B cell (primary cell): ENCODE results near the gene SLCO4C1. TPM values are rescaled to one million over a fixed set of nuclear protein-coding genes. Genes with fewer than 3 reads are reported as not detected.

Experiments
- ATAC-seq: fragments of 200-7000 bp; cut with Tn5 transposase; one replicate; pipeline ENCODE4 v1.10.0; 2021; ENCODE audit warnings: low read depth, mild to moderate bottlenecking, moderate number of reproducible peaks, moderate library complexity
- CTCF ChIA-PET: fragments of 350-600 bp; sonication (Branson Sonifier 250); formaldehyde crosslinking; loops from one replicate; lab custom pipeline; 2021; ENCODE audit warnings: antibody characterized with exemption, inconsistent platforms; lab: Charles Lee
- POLR2A ChIA-PET: fragments of 350-600 bp; sonication (Branson Sonifier 250); formaldehyde crosslinking; loops from one replicate; lab custom pipeline; 2021; ENCODE audit warnings: antibody characterized with exemption; lab: Charles Lee
- DNase-seq: peaks from one replicate; pipeline ENCODE4 v3.0.0; 2013
- H2AFZ ChIP-seq: 2 replicates; pipeline ENCODE4 v1.6.1; 2012; ENCODE audit warnings: mild to moderate bottlenecking, low read depth, low read length; ENCODE audit not compliant: insufficient read depth, poor library complexity, severe bottlenecking
- H3K27ac ChIP-seq, 2 donors: 1 replicate in 1 of 2; 2 replicates in 1 of 2; pipeline ENCODE4 v1.5.1; 2012 to 2013; ENCODE audit warnings: low read length in 2 of 2, mild to moderate bottlenecking in 2 of 2, moderate library complexity in 1 of 2
- H3K27me3 ChIP-seq, 4 experiments: fragments of 200-600 bp in 1 of 4; sonication (generic) in 1 of 4; replicated peaks in 1 of 4; 1 replicate in 2 of 4; 2 replicates in 2 of 4; pipeline versions ENCODE4 v1.6.1 to v1.7.0; 2013 to 2016; ENCODE audit warnings: low read length in 3 of 4, mild to moderate bottlenecking in 2 of 4, mixed read lengths in 1 of 4, moderate library complexity in 1 of 4; ENCODE audit not compliant: insufficient read depth in 4 of 4, control insufficient read depth in 3 of 4; ENCODE audit errors: control extremely low read depth in 1 of 4
- H3K36me3 ChIP-seq, 2 experiments: replicated peaks in 1 of 2; 1 replicate in 1 of 2; 2 replicates in 1 of 2; pipeline versions ENCODE4 v1.6.1 to v1.7.1; 2013; ENCODE audit warnings: low read length in 1 of 2; ENCODE audit not compliant: insufficient read depth in 2 of 2, control insufficient read depth in 1 of 2; ENCODE audit errors: control extremely low read depth in 1 of 2, extremely low read depth in 1 of 2
- H3K4me1 ChIP-seq, 2 donors: fragments of 200-600 bp in 1 of 2; sonication (generic) in 1 of 2; 1 replicate in 1 of 2; 2 replicates in 1 of 2; pipeline versions ENCODE4 v1.5.1 to v1.6.1; 2013 to 2017; ENCODE audit warnings: low read length in 2 of 2; ENCODE audit not compliant: control insufficient read depth in 2 of 2, insufficient read depth in 2 of 2
- H3K4me2 ChIP-seq: replicated peaks from 2 replicates; pipeline ENCODE3; 2012; ENCODE audit warnings: mild to moderate bottlenecking, low read depth, low read length; ENCODE audit not compliant: poor library complexity, severe bottlenecking
- H3K4me3 ChIP-seq, 5 experiments: fragments of 200-600 bp in 1 of 5; sonication (generic) in 1 of 5; 1 replicate in 3 of 5; 2 replicates in 2 of 5; pipeline versions ENCODE4 v1.5.1 to v1.7.0; 2011 to 2016; ENCODE audit warnings: low read length in 4 of 5, mild to moderate bottlenecking in 4 of 5, low read depth in 2 of 5, control low read depth in 1 of 5, moderate library complexity in 1 of 5; ENCODE audit not compliant: insufficient read depth in 1 of 5; ENCODE audit errors: control extremely low read depth in 1 of 5, extremely low read depth in 1 of 5
- H3K79me2 ChIP-seq: fragments of 200-600 bp; sonication (generic); one replicate; pipeline ENCODE4 v1.6.0; 2016; ENCODE audit warnings: low read length; ENCODE audit not compliant: control insufficient read depth, insufficient read depth
- H3K9ac ChIP-seq: fragments of 200-600 bp; sonication (generic); 2 replicates; pipeline ENCODE4 v1.6.1; 2017; ENCODE audit warnings: mild to moderate bottlenecking, low read length, moderate library complexity
- H3K9me3 ChIP-seq, 3 donors: one replicate each; pipeline versions ENCODE4 v1.6.1 to v1.7.1; 2013; ENCODE audit warnings: low read length in 2 of 3; ENCODE audit not compliant: control insufficient read depth in 2 of 3, insufficient read depth in 1 of 3; ENCODE audit errors: control extremely low read depth in 1 of 3
- H4K20me1 ChIP-seq: 2 replicates; pipeline ENCODE4 v1.6.0; 2012; ENCODE audit warnings: mild to moderate bottlenecking, low read length; ENCODE audit not compliant: insufficient read depth, control insufficient read depth, poor library complexity, severe bottlenecking
- H3K27ac Mint-ChIP-seq: one replicate; pipeline ENCODE4 v1.8.0; 2021; ENCODE audit warnings: mixed read lengths
- H3K27me3 Mint-ChIP-seq: one replicate; pipeline ENCODE4 v1.8.0; 2021; ENCODE audit warnings: mixed read lengths
- H3K4me1 Mint-ChIP-seq: one replicate; pipeline ENCODE4 v1.8.0; 2021; ENCODE audit warnings: mixed read lengths
- H3K4me3 Mint-ChIP-seq: one replicate; pipeline ENCODE4 v1.8.0; 2021; ENCODE audit warnings: mixed read lengths
- H3K9me3 Mint-ChIP-seq: one replicate; pipeline ENCODE4 v1.8.0; 2022; ENCODE audit warnings: mixed read lengths; ENCODE audit not compliant: insufficient read depth
- CTCF ChIP-seq: fragments of 200-600 bp; IDR thresholded peaks from one replicate; pipeline ENCODE4 v1.8.0; 2022; ENCODE audit warnings: antibody characterized with exemption, mild to moderate bottlenecking
- EZH2 ChIP-seq: IDR thresholded peaks from 2 replicates; pipeline ENCODE4 v1.6.1; 2012; ENCODE audit warnings: borderline replicate concordance, low read depth, mild to moderate bottlenecking, moderate library complexity, low read length; ENCODE audit not compliant: insufficient read depth, poor library complexity, severe bottlenecking
- WGBS: methylation state at CpG from one replicate; pipeline ENCODE4 v1.1.5; 2013; ENCODE audit warnings: missing lambda C conversion rate; ENCODE audit not compliant: insufficient coverage; 5-methylcytosine and 5-hydroxymethylcytosine counted together
- intact Hi-C: fragments of 100-400 bp; cut with micrococcal nuclease; formaldehyde crosslinking; loops from one replicate; pipeline ENCODE4 v1.10.0; 2022
- polyA plus RNA-seq: library from polyadenylated mRNA; depleted of rRNA; stranded (reverse); fragments of >200 nt; gene quantifications from 2 replicates; pipeline ENCODE4 v1.2.3, GENCODE V29; 2012
- total RNA-seq, 2 donors: library from RNA; stranded (reverse); fragments of 120-200 nt in 1 of 2; gene quantifications; 1 replicate in 1 of 2; 2 replicates in 1 of 2; pipeline versions ENCODE4 v1.2.3 to v1.2.4, GENCODE V29; 2013 to 2022

SLCO4C1 gene
- total and polyA plus RNA-seq, 2 donors (not counting 1 experiment from before 2014, with no cell fraction given): 0.36 to 0.42 TPM

GRCh38 chr5:102211165-102211564, 84.9 kb downstream of the SLCO4C1 start:
- CTCF ChIA-PET: no interaction called here
- TF ChIP-seq CTCF (no peak), EZH2 (no peak)
- no peak for DNase-seq

GRCh38 chr5:102200861-102201260, 95.2 kb downstream of the SLCO4C1 start:
- ATAC-seq: no peak
- H3K4me3 Mint-ChIP-seq: no peak overlapping the region

More at GRCh38 chr5:102211165-102211564, 84.9 kb downstream of the SLCO4C1 start:
- no peak overlapping the region for H3K4me2 ChIP-seq
- no peaks in the 10 kb centered on the region for H3K4me1 ChIP-seq
- H3K9me3 ChIP-seq: no peaks in the 10 kb centered on the region
- no peaks in the 10 kb centered on the region for H3K79me2 ChIP-seq
- no peak for ATAC-seq
- no CpG with 5 or more reads among the region's 1 CpG for WGBS
- no peak overlapping the region for H2AFZ ChIP-seq
- Mint-ChIP-seq H3K4me3 (no peak overlapping the region), H3K9me3 (no peaks in the 10 kb centered on the region), H3K4me1 (no peaks in the 10 kb centered on the region), H3K27ac (no peak overlapping the region), H3K27me3 (no peaks in the 10 kb centered on the region)
- H3K4me3 ChIP-seq: no peak overlapping the region
- POLR2A ChIA-PET: no interaction called here
- H3K27ac ChIP-seq: no peak overlapping the region
- H3K36me3 ChIP-seq: no peaks in the 10 kb centered on the region
- no peaks in the 10 kb centered on the region for H4K20me1 ChIP-seq
- no peak overlapping the region for H3K9ac ChIP-seq
- H3K27me3 ChIP-seq: no peaks in the 10 kb centered on the region
- intact Hi-C loops: no loop called here

More at GRCh38 chr5:102200861-102201260, 95.2 kb downstream of the SLCO4C1 start:
- POLR2A ChIA-PET: no interaction called here
- Histone ChIP-seq H3K36me3 (no peaks in the 10 kb centered on the region), H4K20me1 (no peaks in the 10 kb centered on the region), H3K27ac (no peak overlapping the region), H3K9me3 (no peaks in the 10 kb centered on the region), H3K4me3 (no peak overlapping the region), H2AFZ (no peak overlapping the region), H3K27me3 (no peaks in the 10 kb centered on the region), H3K4me2 (no peak overlapping the region), H3K79me2 (no peaks in the 10 kb centered on the region), H3K4me1 (no peaks in the 10 kb centered on the region), H3K9ac (no peak overlapping the region)
- Mint-ChIP-seq H3K4me1 (no peaks in the 10 kb centered on the region), H3K27me3 (peaks cover 6% of the 10 kb centered on the region), H3K27ac (no peak overlapping the region), H3K9me3 (no peaks in the 10 kb centered on the region)
- no peak for TF ChIP-seq CTCF
- TF ChIP-seq EZH2: no peak
- no peak for DNase-seq
- intact Hi-C loops: no loop called here
- CTCF ChIA-PET: no interaction called here
- 82% methylated on average over 2 of the region's 3 CpGs for WGBS
